Activated CD4-positive, alpha-beta T cell treated with anti-CD3 and anti-CD28 coated beads, Interleukin-2, amount 10 ng/mL, durations not matched to agents 7 days and 5 days (primary cell): ENCODE measurements around the gene UBE2G2. TPM values are rescaled to one million over a fixed set of nuclear protein-coding genes. Genes with fewer than 3 reads are reported as not detected.
A peak's percentile ranks its signal among the peaks of the same experiment; 100 is the strongest.

Experiments used
- CTCF ChIA-PET: fragments of 350-600 bp; sonication (Branson Sonifier 250); formaldehyde crosslinking; loops from one replicate; lab custom pipeline; 2021; ENCODE audit warnings: antibody characterized with exemption; lab: Charles Lee
- POLR2A ChIA-PET: fragments of 350-600 bp; sonication (Branson Sonifier 250); formaldehyde crosslinking; loops from one replicate; lab custom pipeline; 2021; ENCODE audit warnings: antibody characterized with exemption; lab: Charles Lee
- DNase-seq: peaks from one replicate; pipeline ENCODE4 v3.0.0-alpha.2; 2020
- H3K27ac Mint-ChIP-seq: one replicate; pipeline ENCODE4 v1.8.0; 2021; ENCODE audit warnings: mild to moderate bottlenecking, moderate library complexity, mixed read lengths
- H3K27me3 Mint-ChIP-seq: one replicate; pipeline ENCODE4 v1.8.0; 2021; ENCODE audit warnings: mixed read lengths
- H3K36me3 Mint-ChIP-seq: one replicate; pipeline ENCODE4 v1.8.0; 2021; ENCODE audit warnings: low read depth, mixed read lengths
- H3K4me1 Mint-ChIP-seq: one replicate; pipeline ENCODE4 v1.8.0; 2021; ENCODE audit warnings: mixed read lengths
- H3K4me3 Mint-ChIP-seq: one replicate; pipeline ENCODE4 v1.8.0; 2021; ENCODE audit warnings: mild to moderate bottlenecking, moderate library complexity, mixed read lengths
- H3K9me3 Mint-ChIP-seq: one replicate; pipeline ENCODE4 v1.8.0; 2021; ENCODE audit warnings: mixed read lengths
- total RNA-seq, 2 experiments: library from RNA; stranded (reverse); gene quantifications; one replicate each; pipeline ENCODE4 v1.2.3, GENCODE V29; 2021

The UBE2G2 gene
- total RNA-seq, 2 experiments from 2014 or later: 95.8 to 103 TPM

GRCh38 chr21:44802396-44803153 lies 955 bp upstream of the UBE2G2 start:
- DNase-seq: no peak
- ChIA-PET CTCF (interaction anchor here (1.2 to 2.7 kb wide), 4 partner anchors 9 to 81 kb away, joined by 4 to 12 read pairs (median 4); partner anchors contain the start of gene PTTG1IP), POLR2A (no interaction called here)
- Mint-ChIP-seq H3K27ac (peak overlapping the region; percentile 76), H3K4me3 (peak overlapping the region; percentile 85), H3K4me1 (peaks cover 40% of the 10 kb centered on the region), H3K9me3 (no peaks in the 10 kb centered on the region), H3K36me3 (peaks cover 42% of the 10 kb centered on the region), H3K27me3 (no peaks in the 10 kb centered on the region)

- Mint-ChIP-seq H3K9me3 (no peaks in the 10 kb centered on the region), H3K4me1 (peaks cover 52% of the 10 kb centered on the region), H3K27me3 (no peaks in the 10 kb centered on the region), H3K27ac (peak overlapping the region; percentile 96), H3K4me3 (peak overlapping the region; percentile 99), H3K36me3 (peaks cover 41% of the 10 kb centered on the region)
- peak; percentile 49 for DNase-seq
- ChIA-PET POLR2A (no interaction called here), CTCF (interaction anchor here (0.6 to 2.7 kb wide), 11 partner anchors 8 to 131 kb away, joined by 3 to 12 read pairs (median 4); partner anchors contain the start of gene PTTG1IP)
These were observed 601 bp downstream of the UBE2G2 start for GRCh38 chr21:44800971-44801467.

GRCh38 chr21:44800103-44800502 lies 1.5 kb downstream of the UBE2G2 start:
- H3K4me3 Mint-ChIP-seq: peak overlapping the region; percentile 99
- no peaks in the 10 kb centered on the region for H3K9me3 Mint-ChIP-seq
- peak; percentile 34 for DNase-seq
- POLR2A ChIA-PET: no interaction called here
- H3K36me3 Mint-ChIP-seq: peaks cover 37% of the 10 kb centered on the region
- CTCF ChIA-PET: interaction anchor here (0.7 to 2.7 kb wide), 4 partner anchors 10 to 84 kb away, joined by 3 to 12 read pairs (median 5); no protein-coding TSS in a partner anchor
- H3K4me1 Mint-ChIP-seq: peaks cover 58% of the 10 kb centered on the region
- peak overlapping the region; percentile 96 for H3K27ac Mint-ChIP-seq
- no peaks in the 10 kb centered on the region for H3K27me3 Mint-ChIP-seq

GRCh38 chr21:44799646-44800045 lies 2.0 kb downstream of the UBE2G2 start:
- DNase-seq: no peak
- POLR2A ChIA-PET: no interaction called here
- Mint-ChIP-seq H3K4me3 (peak overlapping the region; percentile 99), H3K27ac (peak overlapping the region; percentile 69), H3K9me3 (no peaks in the 10 kb centered on the region), H3K27me3 (no peaks in the 10 kb centered on the region), H3K36me3 (peaks cover 33% of the 10 kb centered on the region), H3K4me1 (peaks cover 58% of the 10 kb centered on the region)
- CTCF ChIA-PET: interaction anchor here (1.6 to 2.7 kb wide), 3 partner anchors 10 to 84 kb away, joined by 3 to 12 read pairs (median 7); no protein-coding TSS in a partner anchor

- peaks cover 62% of the 10 kb centered on the region for H3K4me1 Mint-ChIP-seq
- CTCF ChIA-PET: no interaction called here
- no peak for DNase-seq
These were observed 3.8 kb downstream of the UBE2G2 start for GRCh38 chr21:44797775-44798174.

GRCh38 chr21:44795342-44795741 lies 6.3 kb downstream of the UBE2G2 start:
- H3K9me3 Mint-ChIP-seq: no peaks in the 10 kb centered on the region
- peaks cover 52% of the 10 kb centered on the region for H3K4me1 Mint-ChIP-seq
- H3K4me3 Mint-ChIP-seq: no peak overlapping the region
- peaks cover 29% of the 10 kb centered on the region for H3K36me3 Mint-ChIP-seq
- H3K27ac Mint-ChIP-seq: no peak overlapping the region
- H3K27me3 Mint-ChIP-seq: no peaks in the 10 kb centered on the region
- CTCF ChIA-PET: interaction anchor here (0.7 kb wide), 1 partner anchor 285 kb away, joined by 4 read pairs; no protein-coding TSS in a partner anchor
- POLR2A ChIA-PET: interaction anchor here (0.7 kb wide), 1 partner anchor 56 kb away, joined by 3 read pairs; no protein-coding TSS in a partner anchor
- DNase-seq: no peak

More at GRCh38 chr21:44797775-44798174, 3.8 kb downstream of the UBE2G2 start:
- no peaks in the 10 kb centered on the region for H3K9me3 Mint-ChIP-seq
- no peak overlapping the region for H3K4me3 Mint-ChIP-seq
- H3K27me3 Mint-ChIP-seq: no peaks in the 10 kb centered on the region
- H3K27ac Mint-ChIP-seq: no peak overlapping the region
- H3K36me3 Mint-ChIP-seq: peaks cover 27% of the 10 kb centered on the region
- POLR2A ChIA-PET: no interaction called here

GRCh38 chr21:44793592-44794374 lies 7.8 kb downstream of the UBE2G2 start:
- H3K9me3 Mint-ChIP-seq: no peaks in the 10 kb centered on the region
- no peaks in the 10 kb centered on the region for H3K27me3 Mint-ChIP-seq
- peak overlapping the region; percentile 47 for H3K27ac Mint-ChIP-seq
- no peak for DNase-seq
- ChIA-PET POLR2A (interaction anchor here (0.6 to 0.7 kb wide), 2 partner anchors 80 to 336 kb away, joined by 3 read pairs; no protein-coding TSS in a partner anchor), CTCF (interaction anchor here (0.6 to 1.8 kb wide), 15 partner anchors 8 to 303 kb away, joined by 3 to 13 read pairs (median 3); partner anchors contain the start of gene UBE2G2)
- H3K36me3 Mint-ChIP-seq: peaks cover 23% of the 10 kb centered on the region
- H3K4me1 Mint-ChIP-seq: peaks cover 40% of the 10 kb centered on the region
- no peak overlapping the region for H3K4me3 Mint-ChIP-seq

GRCh38 chr21:44792702-44793591 lies 8.7 kb downstream of the UBE2G2 start:
- peak; percentile 64 for DNase-seq
- Mint-ChIP-seq H3K27me3 (no peaks in the 10 kb centered on the region), H3K4me1 (peaks cover 33% of the 10 kb centered on the region), H3K27ac (peak overlapping the region; percentile 47), H3K9me3 (no peaks in the 10 kb centered on the region), H3K4me3 (no peak overlapping the region), H3K36me3 (peaks cover 16% of the 10 kb centered on the region)
- CTCF ChIA-PET: interaction anchor here (0.7 to 1.8 kb wide), 14 partner anchors 9 to 304 kb away, joined by 3 to 13 read pairs (median 3); partner anchors contain the start of gene UBE2G2
- POLR2A ChIA-PET: interaction anchor here (0.6 to 0.7 kb wide), 2 partner anchors 81 to 335 kb away, joined by 3 read pairs; no protein-coding TSS in a partner anchor

- ChIA-PET POLR2A (no interaction called here), CTCF (no interaction called here)
- Mint-ChIP-seq H3K36me3 (peaks cover 12% of the 10 kb centered on the region), H3K27ac (no peak overlapping the region), H3K27me3 (no peaks in the 10 kb centered on the region), H3K4me1 (peaks cover 31% of the 10 kb centered on the region), H3K4me3 (no peak overlapping the region), H3K9me3 (no peaks in the 10 kb centered on the region)
- no peak for DNase-seq
These were observed 9.6 kb downstream of the UBE2G2 start for GRCh38 chr21:44791993-44792392.

- ChIA-PET CTCF (no interaction called here), POLR2A (no interaction called here)
- no peaks in the 10 kb centered on the region for H3K27me3 Mint-ChIP-seq
- H3K4me1 Mint-ChIP-seq: peaks cover 23% of the 10 kb centered on the region
- H3K27ac Mint-ChIP-seq: no peak overlapping the region
- peaks cover 7% of the 10 kb centered on the region for H3K36me3 Mint-ChIP-seq
- no peak overlapping the region for H3K4me3 Mint-ChIP-seq
- H3K9me3 Mint-ChIP-seq: no peaks in the 10 kb centered on the region
- no peak for DNase-seq
These were observed 10.4 kb downstream of the UBE2G2 start for GRCh38 chr21:44791246-44791645.

GRCh38 chr21:44790368-44790767 lies 11.3 kb downstream of the UBE2G2 start:
- Mint-ChIP-seq H3K9me3 (no peaks in the 10 kb centered on the region), H3K36me3 (peaks cover 8% of the 10 kb centered on the region), H3K27me3 (no peaks in the 10 kb centered on the region), H3K4me3 (no peak overlapping the region), H3K4me1 (peaks cover 15% of the 10 kb centered on the region), H3K27ac (no peak overlapping the region)
- no peak for DNase-seq
- CTCF ChIA-PET: interaction anchor here (1.1 to 1.6 kb wide), 2 partner anchors 9 to 280 kb away, joined by 3 read pairs; no protein-coding TSS in a partner anchor
- POLR2A ChIA-PET: no interaction called here
